Iris pigment epithelial cell (primary cell): ENCODE measurements around the gene SCUBE1.
"Not testable (repeated sequence)": the region's sequence is repeated elsewhere in the genome, so short reads cannot be mapped to it uniquely, and the experiment has no call there.

ENCODE experiments used
- DNase-seq: peaks from one replicate; pipeline ENCODE4 v3.0.0-alpha.2; 2011; ENCODE audit warnings: low read depth

Gene SCUBE1

GRCh38 chr22:43356881-43357280 is 13.7 kb upstream of the SCUBE1 start:
- no peak for DNase-seq

GRCh38 chr22:43355688-43356087 is 12.5 kb upstream of the SCUBE1 start:
- not testable (repeated sequence) for DNase-seq

GRCh38 chr22:43351966-43352345 is 8.8 kb upstream of the SCUBE1 start:
- DNase-seq: no peak

GRCh38 chr22:43349636-43350035 is 6.5 kb upstream of the SCUBE1 start:
- no peak for DNase-seq

GRCh38 chr22:43346521-43346929 is 3.4 kb upstream of the SCUBE1 start:
- DNase-seq: peak; percentile 17

GRCh38 chr22:43345761-43346301 is 2.7 kb upstream of the SCUBE1 start:
- no peak for DNase-seq

- no peak for DNase-seq
Observed at GRCh38 chr22:43345356-43345755, 2.2 kb upstream of the SCUBE1 start.

- no peak for DNase-seq
Observed at GRCh38 chr22:43344520-43344787, 1.3 kb upstream of the SCUBE1 start.

- DNase-seq: no peak
Observed at GRCh38 chr22:43343670-43344519, 723 bp upstream of the SCUBE1 start.

GRCh38 chr22:43342347-43343261 is 568 bp downstream of the SCUBE1 start:
- DNase-seq: no peak

- no peak for DNase-seq
Observed at GRCh38 chr22:43341565-43341964, 1.6 kb downstream of the SCUBE1 start.

GRCh38 chr22:43338766-43339345 is 4.3 kb downstream of the SCUBE1 start:
- DNase-seq: no peak

- DNase-seq: no peak
Observed at GRCh38 chr22:43337946-43338345, 5.2 kb downstream of the SCUBE1 start.

- no peak for DNase-seq
Observed at GRCh38 chr22:43337385-43337784, 5.8 kb downstream of the SCUBE1 start.

GRCh38 chr22:43334378-43334777 is 8.8 kb downstream of the SCUBE1 start:
- no peak for DNase-seq

GRCh38 chr22:43333978-43334377 is 9.2 kb downstream of the SCUBE1 start:
- no peak for DNase-seq

GRCh38 chr22:43333156-43333555 is 10.0 kb downstream of the SCUBE1 start:
- no peak for DNase-seq

GRCh38 chr22:43331698-43332097 is 11.5 kb downstream of the SCUBE1 start:
- DNase-seq: no peak

GRCh38 chr22:43331069-43331451 is 12.1 kb downstream of the SCUBE1 start:
- no peak for DNase-seq

- no peak for DNase-seq
Observed at GRCh38 chr22:43330178-43331068, 12.7 kb downstream of the SCUBE1 start.

GRCh38 chr22:43329061-43329460 is 14.1 kb downstream of the SCUBE1 start:
- DNase-seq: no peak

GRCh38 chr22:43327157-43327438 is 16.1 kb downstream of the SCUBE1 start:
- DNase-seq: no peak
